Upper lobe of left lung (tissue), 4 donors: ENCODE measurements around the gene GUF1.

ENCODE experiments used
- CTCF ChIP-seq, 6 experiments: fragments of 450-650 bp in 4 of 6; fragments of 200-600 bp in 2 of 6; sonication (generic) in 2 of 6; IDR thresholded peaks; one replicate each; pipeline ENCODE4 v1.5.1; 2016 to 2019; ENCODE audit warnings: antibody characterized with exemption in 6 of 6
- EP300 ChIP-seq, 4 donors: sonication (generic); formaldehyde crosslinking; IDR thresholded peaks; one replicate each; pipeline ENCODE4 v1.5.1; 2017; ENCODE audit warnings: antibody characterized with exemption in 4 of 4, control low read depth in 2 of 4
- POLR2A ChIP-seq, 4 donors: fragments of 450-650 bp; IDR thresholded peaks; one replicate each; pipeline ENCODE4 v1.5.1; 2016 to 2017; ENCODE audit warnings: antibody characterized with exemption in 4 of 4, mild to moderate bottlenecking in 2 of 4
- POLR2AphosphoS5 ChIP-seq, 2 donors: sonication (generic); formaldehyde crosslinking; IDR thresholded peaks; one replicate each; pipeline ENCODE4 v1.5.1; 2017; ENCODE audit warnings: antibody characterized with exemption in 2 of 2

GRCh38 chr4:44726038-44726871, 48.0 kb downstream of the GUF1 start, which contains the start of gene GNPDA2:
- TF ChIP-seq EP300 (IDR thresholded peaks at IDR 0.05) (no peak), CTCF (IDR thresholded peaks at IDR 0.05) (peak in 2 of 6 experiments; percentile 8 to 28), POLR2AphosphoS5 (IDR thresholded peaks at IDR 0.05) (peak in 1 of 2 donors; percentile 81), POLR2A (IDR thresholded peaks at IDR 0.05) (peak in 3 of 4 donors; percentile 12 to 67 (median 39))
